HG02852 (cell line): ENCODE results near the gene GEMIN4.
"Not testable (repeated sequence)": the region's sequence is repeated elsewhere in the genome, so short reads cannot be mapped to it uniquely, and the experiment has no call there.

Experiments
- ATAC-seq: cut with Tn5 transposase; IDR thresholded peaks from one replicate; pipeline ENCODE4 v1.9.1; 2021; ENCODE audit warnings: mild to moderate bottlenecking, moderate library complexity; ENCODE audit not compliant: unreplicated experiment

Gene GEMIN4

GRCh38 chr17:704111-704864, 47.8 kb downstream of the GEMIN4 start:
- no peak for ATAC-seq

- no peak for ATAC-seq
These were observed 48.8 kb downstream of the GEMIN4 start for GRCh38 chr17:703081-703875.

- no peak for ATAC-seq
These were observed 51.5 kb downstream of the GEMIN4 start for GRCh38 chr17:700504-701094.

GRCh38 chr17:699345-699744, 52.7 kb downstream of the GEMIN4 start:
- ATAC-seq = no peak

GRCh38 chr17:698096-698495, 54.0 kb downstream of the GEMIN4 start:
- ATAC-seq = not testable (repeated sequence)

GRCh38 chr17:697682-698081, 54.4 kb downstream of the GEMIN4 start:
- ATAC-seq = no peak

GRCh38 chr17:696369-696768, 55.7 kb downstream of the GEMIN4 start:
- ATAC-seq = no peak
